Stimulated activated CD4-positive, alpha-beta T cell treated with anti-CD3 and anti-CD28 coated beads, Interleukin-4, amount 100 ng/mL, for 48 hours (primary cell): Measurements from ENCODE around the gene ATOSB.

Experiments
- DNase-seq, 2 donors: peaks; one replicate each; pipeline ENCODE4 v3.0.0-alpha.2; 2020; ENCODE audit warnings: low read depth in 2 of 2

The ATOSB gene

DNA sequence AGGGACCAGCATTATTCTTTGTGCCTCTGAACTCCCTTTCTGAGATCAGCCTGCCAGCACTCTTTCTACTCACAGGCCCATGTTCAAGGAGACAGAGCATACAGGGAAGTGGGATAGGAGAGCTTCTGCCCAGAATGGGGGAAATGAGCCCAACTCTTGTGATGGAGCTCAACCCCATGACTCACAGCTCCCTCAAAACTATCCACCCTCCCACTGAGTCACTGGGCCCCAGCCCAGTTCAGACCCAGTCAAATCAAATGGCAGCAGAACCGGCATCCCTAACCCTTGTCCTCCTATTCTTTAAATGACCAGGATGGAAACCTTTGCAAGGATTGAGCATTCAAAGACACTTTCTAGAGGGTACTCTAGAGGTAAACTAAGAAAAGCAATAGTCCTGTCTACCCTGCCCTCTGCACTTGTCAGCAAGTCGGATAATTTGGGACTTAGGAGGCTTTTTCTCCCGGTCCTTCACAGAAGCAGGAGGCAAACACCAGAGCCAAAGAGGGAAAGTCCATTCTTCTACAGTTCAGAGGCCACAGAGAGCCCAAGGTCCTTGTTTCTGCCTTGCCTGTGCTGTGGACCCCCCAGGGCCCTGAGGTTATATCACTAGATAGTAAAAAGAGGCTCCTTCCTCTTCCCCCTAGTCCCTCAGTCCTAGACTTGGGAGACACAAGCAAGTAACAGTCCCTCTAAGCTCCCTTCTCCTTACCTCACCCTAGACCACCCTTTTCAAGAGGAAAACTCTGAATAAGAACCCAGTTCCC lies 3.2 kb downstream of the ATOSB start:
- DNase-seq: no peak

DNA sequence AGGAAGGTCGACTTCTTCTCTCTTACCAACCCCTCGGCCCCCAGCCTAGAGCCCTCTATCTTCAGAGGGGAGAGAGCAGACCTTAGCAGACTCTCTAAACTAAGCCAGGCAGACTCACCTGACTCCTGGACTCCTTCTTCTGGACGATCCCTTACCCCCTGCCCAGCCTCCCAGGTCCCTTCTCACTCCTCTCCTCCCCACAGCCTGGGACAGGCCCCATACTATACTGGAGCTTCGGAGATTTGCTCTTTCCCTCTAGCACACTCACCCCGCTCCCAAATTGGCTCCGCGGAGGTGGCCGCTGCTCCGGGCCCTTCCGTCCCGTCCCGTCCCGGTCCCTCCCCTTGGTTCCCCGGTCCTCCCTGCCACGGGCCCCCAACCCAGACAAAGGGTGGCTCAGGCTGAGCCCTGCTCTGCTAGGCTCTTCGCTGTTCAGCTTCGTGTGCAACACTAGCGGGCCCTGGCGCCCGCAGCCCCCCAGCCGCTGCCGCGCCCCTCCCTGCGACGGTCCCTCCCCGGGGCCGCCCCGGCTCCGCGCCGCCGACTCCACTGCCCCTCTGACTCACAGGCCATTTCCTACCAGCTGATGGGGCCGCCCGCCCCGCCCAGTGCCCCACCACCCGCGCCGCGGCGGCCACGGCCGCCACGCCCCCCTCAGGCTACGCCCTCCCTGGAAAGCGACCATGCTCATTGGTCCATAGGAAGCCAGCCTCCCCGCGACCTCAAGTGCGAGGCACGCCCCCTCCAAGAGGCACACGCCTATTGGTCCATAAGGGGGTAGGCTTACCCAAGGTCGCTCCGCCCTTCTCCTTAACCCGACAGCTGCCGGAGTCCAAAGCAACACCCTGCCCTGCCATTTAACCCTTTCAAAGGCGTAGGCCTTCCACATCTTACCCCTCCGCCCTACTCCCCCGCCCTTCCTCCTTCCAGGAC lies 4.4 kb downstream of the ATOSB start:
- DNase-seq: peak; percentile 92 to 95

GRCh38 chr9:35110327-35110761 lies 5.3 kb downstream of the ATOSB start:
- DNase-seq: no peak

DNA sequence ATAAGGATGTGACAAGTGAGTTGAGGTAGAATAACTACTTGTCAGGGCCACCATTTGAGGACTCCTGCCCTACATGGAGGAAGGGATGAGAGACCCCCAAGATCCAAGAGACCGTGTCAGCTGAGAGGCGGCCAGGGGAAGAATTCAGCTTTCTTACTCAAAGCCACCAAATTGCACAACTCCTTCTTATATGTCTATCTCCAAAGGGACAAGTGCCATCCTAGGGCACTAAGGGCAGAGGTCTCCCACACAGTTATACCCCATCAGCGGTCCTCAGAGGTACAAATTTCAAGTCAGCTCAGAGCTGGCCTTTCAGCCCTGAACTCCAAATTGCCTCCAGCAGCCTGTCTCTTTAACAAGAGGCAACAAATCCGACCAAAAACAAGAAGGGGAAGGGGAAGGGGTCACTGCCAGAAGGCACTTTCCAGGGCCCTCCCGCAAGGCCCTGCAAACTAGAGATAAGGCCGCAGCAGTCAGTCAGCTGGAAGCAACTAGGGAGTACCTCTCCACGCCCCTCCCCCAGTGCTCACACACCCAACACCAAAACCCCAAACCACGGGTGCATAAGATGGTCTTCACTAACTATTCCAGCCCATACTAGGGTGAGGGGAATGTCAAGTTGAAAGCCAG lies 6.6 kb downstream of the ATOSB start:
- DNase-seq: no peak

- DNase-seq: no peak
These were observed 7.2 kb downstream of the ATOSB start for GRCh38 chr9:35108461-35108860.

- DNase-seq: no peak
These were observed 8.1 kb downstream of the ATOSB start for GRCh38 chr9:35107297-35108290.

DNA sequence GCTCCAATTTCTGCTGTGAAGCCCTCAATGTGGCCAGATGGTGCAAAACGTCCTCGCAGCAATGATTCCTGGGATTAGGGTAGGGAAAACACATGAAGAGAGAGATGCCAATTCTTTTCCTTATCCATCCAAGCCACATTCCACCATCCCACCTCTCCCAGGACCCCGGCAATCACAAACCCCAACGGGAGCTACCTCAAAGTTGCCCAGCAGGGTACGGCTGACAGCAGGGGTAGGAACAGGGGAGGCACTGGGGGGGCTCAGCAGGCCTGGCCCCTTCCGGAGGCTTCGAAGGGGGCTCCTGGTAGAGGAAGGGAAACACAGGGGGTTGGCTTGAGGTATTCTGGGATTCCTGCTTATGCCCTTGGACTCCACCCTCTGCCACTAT lies 9.3 kb downstream of the ATOSB start:
- no peak for DNase-seq

- no peak for DNase-seq
These were observed 9.9 kb downstream of the ATOSB start for GRCh38 chr9:35105571-35106342.

DNA sequence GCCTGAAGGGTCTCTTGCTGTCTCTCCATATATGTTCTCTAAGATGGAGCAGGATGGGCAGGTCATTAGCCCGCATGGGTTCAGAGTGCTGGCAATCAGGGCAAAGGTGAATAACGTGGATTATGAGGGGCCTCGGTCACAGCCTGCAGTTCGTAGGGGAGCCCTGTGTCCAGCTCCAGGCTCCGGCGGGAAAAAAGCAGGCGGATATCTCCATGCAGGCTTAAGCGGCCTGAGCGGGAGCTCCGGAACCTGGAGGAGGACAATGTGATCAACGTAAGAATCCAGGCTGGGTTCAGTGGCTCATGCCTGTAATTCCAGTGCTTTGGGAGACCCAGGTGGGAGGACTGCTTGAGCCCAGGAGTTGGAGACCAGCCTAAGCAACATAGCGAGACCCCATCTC lies 10.5 kb downstream of the ATOSB start:
- DNase-seq: no peak

GRCh38 chr9:35104586-35104985 lies 11.1 kb downstream of the ATOSB start:
- no peak for DNase-seq

GRCh38 chr9:35103660-35104191 lies 11.9 kb downstream of the ATOSB start:
- DNase-seq: no peak

DNA sequence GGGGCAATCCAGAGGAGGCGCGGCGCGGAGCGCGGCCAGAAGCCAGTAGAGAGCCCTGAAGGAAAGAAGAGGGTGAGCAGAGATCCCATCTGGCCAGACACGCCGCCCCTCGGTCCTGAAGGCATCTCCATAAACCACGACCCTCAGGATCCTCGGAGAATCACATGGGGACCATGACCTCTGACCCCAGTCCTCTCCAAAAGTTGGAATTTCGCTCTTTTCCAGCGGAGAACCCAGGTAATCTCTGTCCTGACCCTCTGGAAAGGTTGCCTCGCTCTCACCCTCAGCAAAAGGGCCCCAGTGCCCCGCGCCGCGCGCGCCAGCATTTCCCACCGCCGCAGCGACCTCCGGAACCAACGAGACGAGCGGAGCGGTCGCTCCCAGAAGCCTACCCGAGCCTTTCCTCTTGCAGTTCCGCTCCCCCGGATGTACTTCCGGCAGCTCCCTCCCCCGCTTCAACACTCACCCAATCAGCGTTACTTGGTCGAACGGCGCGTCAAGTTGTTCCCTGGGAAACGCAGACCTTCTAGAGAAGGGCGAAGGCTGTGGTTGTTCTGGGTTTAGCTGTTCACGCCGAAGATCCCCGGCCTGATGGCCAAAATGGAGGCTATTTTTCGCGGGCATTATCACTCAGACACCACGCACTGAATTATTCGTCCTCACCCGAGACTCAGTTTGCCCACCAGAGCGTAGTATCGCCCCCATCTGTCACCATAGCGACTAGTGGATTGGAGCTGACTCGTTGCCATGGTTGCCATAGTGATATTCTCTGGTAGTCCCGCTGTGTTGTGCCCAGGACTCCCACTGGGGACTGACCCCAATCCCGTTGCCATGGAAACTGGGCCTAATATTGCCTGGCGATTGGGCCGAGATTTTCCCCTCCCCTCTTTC lies 12.6 kb downstream of the ATOSB start, which contains the start of gene STOML2:
STOML2 (minus strand) TSS at position 363 of the 891 bp plus-strand sequence; CDS start at position 326, 37 bp downstream.
- DNase-seq: peak; percentile 84 to 88

GRCh38 chr9:35102465-35102768 lies 13.2 kb downstream of the ATOSB start:
- no peak for DNase-seq

DNA sequence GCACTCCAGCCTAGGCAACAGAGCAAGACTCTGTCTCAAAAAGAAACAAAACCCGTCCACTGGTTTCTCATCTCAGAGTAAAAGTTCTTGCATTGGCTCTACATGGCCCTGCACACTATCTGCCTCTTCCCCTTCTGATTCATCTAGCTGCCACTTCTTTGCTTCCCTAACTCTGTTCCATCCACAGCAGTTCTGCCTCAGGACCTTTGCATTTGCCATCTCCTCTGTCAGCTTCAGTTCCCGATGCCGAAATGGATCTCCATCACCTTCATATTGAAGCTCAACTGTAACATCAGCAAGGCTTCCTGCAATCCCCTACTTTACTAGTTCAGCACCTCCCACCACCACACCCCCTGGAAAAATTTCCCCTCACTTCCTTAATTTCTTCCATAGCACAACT lies 18.1 kb downstream of the ATOSB start:
- no peak for DNase-seq

DNA sequence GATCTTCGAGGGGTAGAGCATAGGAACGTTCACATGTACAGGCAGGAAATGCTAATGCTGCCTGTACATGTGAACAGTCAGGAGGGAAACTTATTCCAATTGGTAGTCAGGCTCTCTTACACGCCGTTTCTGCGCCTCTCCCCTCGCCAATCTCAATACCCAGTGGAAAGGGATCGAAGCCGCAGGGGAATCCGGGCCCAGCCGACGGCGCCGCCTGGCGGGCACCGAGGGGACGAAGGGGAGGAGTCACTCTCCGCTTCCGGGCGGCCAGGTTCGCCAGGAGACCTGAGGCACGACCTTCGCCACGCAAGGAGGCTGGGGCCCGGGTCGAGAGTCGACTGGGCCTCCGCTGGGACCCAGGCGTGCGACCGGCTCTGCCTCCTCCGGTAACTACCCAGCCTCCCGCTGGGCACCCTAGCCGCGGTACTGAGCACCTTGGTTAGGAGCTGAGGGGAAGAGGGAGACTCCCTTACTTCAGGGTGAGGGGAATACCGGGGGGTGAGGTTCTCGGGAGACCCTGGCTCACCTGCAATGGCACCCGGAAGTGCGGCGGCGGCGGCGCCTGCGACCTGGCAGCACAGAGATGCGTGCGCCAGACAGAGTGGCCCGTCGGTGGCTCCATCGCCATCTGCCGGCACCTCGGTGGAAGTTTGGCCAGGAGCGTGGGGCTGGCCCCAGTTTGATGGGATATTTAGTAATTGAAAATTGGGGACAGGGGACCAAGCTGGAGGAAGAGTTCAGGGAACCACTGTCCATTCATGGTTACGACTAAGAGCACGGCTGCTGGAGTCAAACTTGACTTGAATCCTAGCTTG lies 19.4 kb downstream of the ATOSB start, which contains the start of gene PIGO:
PIGO (minus strand) TSS at position 557 of the 815 bp plus-strand sequence. CDS start 1,026 bp downstream, outside the sequence.
- peak; percentile 88 for DNase-seq

- DNase-seq: no peak
These were observed 24.1 kb downstream of the ATOSB start for GRCh38 chr9:35091536-35091935.

DNA sequence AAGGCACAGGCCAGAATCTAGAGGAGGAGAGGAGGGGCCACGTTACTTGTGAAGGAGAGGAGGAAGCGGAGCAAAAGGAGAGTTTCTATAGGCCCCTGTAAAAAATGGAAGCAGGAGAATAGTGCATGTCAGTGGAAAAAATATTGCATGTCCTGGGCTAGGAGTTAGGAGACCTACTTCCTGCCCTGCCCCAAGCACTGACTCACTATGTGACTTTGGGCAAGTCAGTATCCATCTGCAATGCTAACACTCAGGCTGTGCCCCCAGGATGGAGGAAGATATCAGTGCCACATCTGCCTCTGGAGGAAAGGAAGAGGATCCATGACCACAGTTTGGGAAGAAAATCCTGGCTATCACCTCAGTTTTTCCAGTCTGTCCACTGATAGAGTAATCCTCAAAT lies 26.2 kb downstream of the ATOSB start:
- no peak for DNase-seq

DNA sequence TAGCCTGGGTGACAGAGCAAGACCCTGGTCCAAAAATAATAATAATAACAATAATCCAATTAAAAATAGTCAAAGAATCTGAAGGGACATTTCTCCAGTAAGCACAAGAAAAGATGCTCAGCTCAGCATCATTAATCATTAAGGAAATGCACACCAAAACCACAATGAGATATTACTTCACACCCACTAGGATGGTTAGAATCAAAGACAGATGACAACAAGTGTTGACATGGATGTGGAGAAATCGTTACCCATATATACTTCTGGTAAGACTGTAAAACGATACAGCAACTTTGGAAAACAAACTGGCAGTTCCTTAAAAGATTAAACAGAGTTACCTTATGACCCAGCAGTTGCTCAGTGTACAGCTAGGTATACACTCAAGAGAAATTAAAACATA lies 30.6 kb downstream of the ATOSB start:
- no peak for DNase-seq
